ENCODE results near the gene TMEM212.

DNA sequence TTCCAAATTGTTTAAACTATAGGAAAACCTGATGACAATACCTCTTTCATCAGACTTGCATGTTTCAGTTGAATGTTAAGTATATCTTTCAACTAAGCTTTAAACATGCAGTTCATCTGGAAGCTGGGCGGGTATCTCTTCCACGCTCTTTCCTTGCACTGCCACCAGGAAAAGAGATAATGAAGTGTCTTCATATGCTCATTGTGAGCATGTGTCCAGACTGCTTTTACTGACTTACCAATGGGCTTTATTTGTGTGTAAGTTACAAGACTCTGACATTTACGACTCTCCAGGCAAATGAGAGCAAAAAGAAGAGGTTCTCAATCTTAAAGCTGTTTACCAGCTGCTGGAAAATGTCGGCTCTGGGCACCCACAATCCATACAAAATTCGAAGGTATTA, 52.8 kb downstream of the TMEM212 start:
- TF ChIP-seq CTCF (IDR thresholded peaks at IDR 0.05) = no peak
- TF ChIP-seq POLR2A (IDR thresholded peaks at IDR 0.05) = no peak
